Measurements from ENCODE around the gene BABAM2. TPM values are rescaled to one million over a fixed set of nuclear protein-coding genes. Genes with fewer than 3 reads are reported as not detected.

Gene BABAM2
- total and polyA plus RNA-seq, 3 experiments from 2014 or later, result 59.4 to 66.7 (median 65.6) TPM

DNA sequence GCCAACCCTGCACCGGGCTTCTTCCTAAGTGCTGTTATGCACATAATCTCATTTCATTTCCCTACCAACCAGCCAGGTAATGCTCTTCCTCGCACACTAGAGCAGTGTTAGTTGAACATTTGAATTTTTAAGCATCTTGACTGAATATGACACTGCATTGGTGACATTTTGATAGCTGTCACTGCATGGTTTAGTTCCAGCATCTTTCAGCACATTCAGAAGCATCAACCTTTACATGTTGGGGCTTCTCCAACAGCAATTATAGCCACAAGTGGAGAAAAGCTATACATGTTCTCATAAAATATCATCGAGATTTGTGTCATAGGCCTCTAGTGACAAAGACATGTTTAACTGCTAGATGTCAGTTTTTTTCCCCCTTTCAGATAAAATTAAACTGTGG lies 272.0 kb downstream of the BABAM2 start:
- ChIA-PET CTCF (no interaction called here), POLR2A (no interaction called here)
- H3K27ac Mint-ChIP-seq, result no peak overlapping the region
- no peak overlapping the region for H3K4me3 ChIP-seq (ENCODE audit: low read length)
- no peaks in the 10 kb centered on the region for H3K9me3 ChIP-seq (ENCODE audit: low read length)
- no peaks in the 10 kb centered on the region for H3K4me1 Mint-ChIP-seq
- no peaks in the 10 kb centered on the region for H3K9me3 Mint-ChIP-seq
- H3K36me3 ChIP-seq (ENCODE audit: insufficient read depth, low read length), result no peaks in the 10 kb centered on the region
- no peak for DNase-seq
- H3K27me3 ChIP-seq (ENCODE audit: insufficient read depth, low read length, poor library complexity, severe bottlenecking), result no peaks in the 10 kb centered on the region
- H3K36me3 Mint-ChIP-seq, result peaks cover 0 to 11% (median 9%) of the 10 kb centered on the region in 3 donors
- H3K4me1 ChIP-seq (ENCODE audit: insufficient read depth, low read length), result no peaks in the 10 kb centered on the region
- H3K4me3 Mint-ChIP-seq, result no peak overlapping the region
- H3K27me3 Mint-ChIP-seq, result no peaks in the 10 kb centered on the region
- H3K27ac ChIP-seq (ENCODE audit: low read depth, low read length), result no peak overlapping the region

DNA sequence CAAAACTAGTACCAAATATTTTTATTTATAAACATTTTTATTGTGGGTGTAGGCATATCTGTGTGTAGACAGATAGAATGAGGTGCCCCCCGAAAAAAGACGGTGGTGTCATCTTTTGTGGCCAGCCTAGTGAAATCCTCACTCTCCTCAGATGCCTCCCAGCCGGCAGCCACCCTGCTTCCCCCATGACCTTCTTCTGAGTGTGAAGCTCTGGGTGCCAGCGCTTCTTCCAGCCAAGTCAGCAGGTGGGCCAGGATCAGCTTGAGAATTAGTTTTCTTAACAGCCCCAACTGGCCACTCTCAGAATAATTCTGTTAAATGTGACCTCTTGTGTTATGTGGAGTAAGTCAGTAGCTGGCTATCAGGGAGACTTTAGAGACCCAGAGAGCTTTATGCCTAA lies 272.5 kb downstream of the BABAM2 start:
- H3K36me3 Mint-ChIP-seq, result peaks cover 0 to 11% (median 9%) of the 10 kb centered on the region in 3 donors
- ChIA-PET POLR2A (no interaction called here), CTCF (no interaction called here)
- no peaks in the 10 kb centered on the region for H3K4me1 Mint-ChIP-seq
- peak overlapping the region in 2 of 8 donors; percentile 24 to 51 for H3K27ac Mint-ChIP-seq
- no peak overlapping the region for H3K4me3 Mint-ChIP-seq
- Histone ChIP-seq H3K27me3 (ENCODE audit: insufficient read depth, low read length, poor library complexity, severe bottlenecking) (no peaks in the 10 kb centered on the region), H3K4me3 (ENCODE audit: low read length) (no peak overlapping the region), H3K36me3 (ENCODE audit: insufficient read depth, low read length) (no peaks in the 10 kb centered on the region), H3K4me1 (ENCODE audit: insufficient read depth, low read length) (no peaks in the 10 kb centered on the region), H3K27ac (ENCODE audit: low read depth, low read length) (no peak overlapping the region), H3K9me3 (ENCODE audit: low read length) (no peaks in the 10 kb centered on the region)
- no peak for DNase-seq
- no peaks in the 10 kb centered on the region for H3K27me3 Mint-ChIP-seq
- H3K9me3 Mint-ChIP-seq, result no peaks in the 10 kb centered on the region

DNA sequence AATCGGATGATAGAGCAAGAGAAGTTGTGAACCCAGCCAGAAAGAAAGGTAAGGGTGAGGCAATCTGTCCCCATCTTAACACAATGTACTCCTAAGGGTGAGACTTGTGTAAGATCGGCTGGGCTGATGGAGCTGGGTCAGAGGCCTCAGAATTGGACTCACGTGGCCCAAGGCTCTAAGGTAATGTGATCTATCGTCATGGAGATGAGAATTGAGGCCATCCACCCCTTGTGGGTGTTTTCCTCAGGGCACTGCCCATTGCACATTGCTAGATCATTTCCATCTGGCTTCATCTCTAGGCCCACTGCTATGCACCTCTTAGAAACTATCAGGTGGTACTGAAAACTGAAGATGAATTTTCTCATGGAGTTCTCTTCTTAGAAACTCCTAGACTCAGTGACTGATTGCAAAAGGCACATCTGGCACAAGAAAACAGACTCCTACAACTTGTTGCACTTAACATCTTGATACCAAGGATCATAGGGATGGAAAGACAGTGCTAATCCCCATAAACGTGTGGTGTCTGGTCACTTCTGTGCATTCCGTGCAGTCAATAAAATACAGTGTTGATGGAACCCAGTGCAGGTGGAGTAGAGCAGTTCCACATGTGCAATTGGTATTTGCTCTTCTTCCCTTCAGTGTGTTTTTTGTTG lies 273.2 kb downstream of the BABAM2 start:
- ChIA-PET CTCF (no interaction called here), POLR2A (no interaction called here)
- H3K4me1 ChIP-seq (ENCODE audit: insufficient read depth, low read length), result no peaks in the 10 kb centered on the region
- H3K4me3 ChIP-seq (ENCODE audit: low read length), result no peak overlapping the region
- H3K27ac ChIP-seq (ENCODE audit: low read depth, low read length), result no peak overlapping the region
- Mint-ChIP-seq H3K4me1 (no peaks in the 10 kb centered on the region), H3K4me3 (no peak overlapping the region), H3K27me3 (no peaks in the 10 kb centered on the region), H3K27ac (peak overlapping the region in 1 of 8 donors; percentile 51), H3K9me3 (no peaks in the 10 kb centered on the region), H3K36me3 (peaks cover 0 to 9% (median 9%) of the 10 kb centered on the region in 3 donors)
- H3K9me3 ChIP-seq (ENCODE audit: low read length), result no peaks in the 10 kb centered on the region
- no peaks in the 10 kb centered on the region for H3K36me3 ChIP-seq (ENCODE audit: insufficient read depth, low read length)
- DNase-seq, result no peak
- H3K27me3 ChIP-seq (ENCODE audit: insufficient read depth, low read length, poor library complexity, severe bottlenecking), result no peaks in the 10 kb centered on the region

DNA sequence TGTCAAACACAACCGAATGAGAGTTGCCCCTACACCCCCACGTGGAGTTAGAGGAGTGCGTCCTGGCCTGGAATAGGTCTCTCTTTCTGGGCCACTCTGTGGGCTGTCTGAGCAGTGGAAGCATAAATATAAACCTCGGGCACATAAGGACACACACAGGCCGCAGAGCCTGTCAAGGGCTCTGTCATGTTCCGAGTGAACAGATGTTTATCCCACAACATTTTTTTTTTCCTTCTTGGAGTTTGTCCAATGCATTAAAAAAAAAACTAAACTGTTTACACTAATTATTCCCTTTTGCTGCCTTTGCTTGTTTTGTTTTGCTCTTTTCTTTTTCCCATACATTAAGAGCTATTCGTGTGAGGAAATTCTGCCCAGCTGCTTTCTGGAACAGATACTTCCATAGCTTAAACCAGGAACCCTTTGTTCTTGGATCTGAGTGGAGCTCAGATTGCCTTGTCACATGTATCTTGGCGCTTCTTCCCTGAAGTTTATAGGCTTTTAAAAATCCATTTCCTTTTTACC lies 273.8 kb downstream of the BABAM2 start:
- no peak overlapping the region for H3K27ac ChIP-seq (ENCODE audit: low read depth, low read length)
- Mint-ChIP-seq H3K9me3 (no peaks in the 10 kb centered on the region), H3K4me3 (no peak overlapping the region), H3K27ac (peak overlapping the region in 1 of 8 donors; percentile 11), H3K4me1 (no peaks in the 10 kb centered on the region), H3K36me3 (peaks cover 0 to 6% (median 5%) of the 10 kb centered on the region in 3 donors), H3K27me3 (no peaks in the 10 kb centered on the region)
- H3K27me3 ChIP-seq (ENCODE audit: insufficient read depth, low read length, poor library complexity, severe bottlenecking), result no peaks in the 10 kb centered on the region
- no peak overlapping the region for H3K4me3 ChIP-seq (ENCODE audit: low read length)
- CTCF ChIA-PET, result no interaction called here
- POLR2A ChIA-PET, result no interaction called here
- no peaks in the 10 kb centered on the region for H3K36me3 ChIP-seq (ENCODE audit: insufficient read depth, low read length)
- H3K4me1 ChIP-seq (ENCODE audit: insufficient read depth, low read length), result no peaks in the 10 kb centered on the region
- no peak for DNase-seq
- H3K9me3 ChIP-seq (ENCODE audit: low read length), result no peaks in the 10 kb centered on the region

DNA sequence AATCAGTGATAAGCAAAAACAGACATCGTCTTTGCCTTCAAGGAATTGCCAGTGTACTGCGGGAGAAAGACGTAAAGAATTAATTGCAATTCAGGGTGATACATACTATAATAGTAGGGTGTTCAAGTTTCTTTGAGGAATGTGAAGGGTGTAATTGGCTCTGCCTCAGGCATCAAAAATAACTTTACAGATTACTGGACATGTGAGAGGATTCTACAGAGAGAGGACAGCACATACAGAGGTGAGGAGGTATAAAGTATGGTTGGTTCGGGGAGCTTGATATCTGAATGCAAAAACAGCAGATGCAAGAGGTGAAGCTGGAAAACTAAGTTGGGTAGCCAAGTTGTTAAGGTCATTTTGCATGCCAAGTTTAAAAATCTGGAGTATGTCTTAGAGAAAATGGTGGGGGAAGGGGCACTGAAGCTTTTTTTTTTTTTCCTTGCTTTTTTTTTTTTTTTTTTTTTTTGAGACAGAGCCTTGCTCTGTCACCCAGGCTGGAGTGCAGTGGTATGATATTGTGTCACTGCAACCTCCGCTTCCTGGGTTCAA lies 274.6 kb downstream of the BABAM2 start:
- Histone ChIP-seq H3K27ac (ENCODE audit: low read depth, low read length) (no peak overlapping the region), H3K4me3 (ENCODE audit: low read length) (no peak overlapping the region), H3K4me1 (ENCODE audit: insufficient read depth, low read length) (no peaks in the 10 kb centered on the region), H3K27me3 (ENCODE audit: insufficient read depth, low read length, poor library complexity, severe bottlenecking) (no peaks in the 10 kb centered on the region), H3K36me3 (ENCODE audit: insufficient read depth, low read length) (no peaks in the 10 kb centered on the region), H3K9me3 (ENCODE audit: low read length) (no peaks in the 10 kb centered on the region)
- peaks cover 0 to 6% (median 5%) of the 10 kb centered on the region in 3 donors for H3K36me3 Mint-ChIP-seq
- ChIA-PET POLR2A (no interaction called here), CTCF (no interaction called here)
- no peaks in the 10 kb centered on the region for H3K9me3 Mint-ChIP-seq
- no peaks in the 10 kb centered on the region for H3K4me1 Mint-ChIP-seq
- H3K27ac Mint-ChIP-seq, result no peak overlapping the region
- H3K27me3 Mint-ChIP-seq, result no peaks in the 10 kb centered on the region
- DNase-seq, result no peak
- H3K4me3 Mint-ChIP-seq, result no peak overlapping the region

DNA sequence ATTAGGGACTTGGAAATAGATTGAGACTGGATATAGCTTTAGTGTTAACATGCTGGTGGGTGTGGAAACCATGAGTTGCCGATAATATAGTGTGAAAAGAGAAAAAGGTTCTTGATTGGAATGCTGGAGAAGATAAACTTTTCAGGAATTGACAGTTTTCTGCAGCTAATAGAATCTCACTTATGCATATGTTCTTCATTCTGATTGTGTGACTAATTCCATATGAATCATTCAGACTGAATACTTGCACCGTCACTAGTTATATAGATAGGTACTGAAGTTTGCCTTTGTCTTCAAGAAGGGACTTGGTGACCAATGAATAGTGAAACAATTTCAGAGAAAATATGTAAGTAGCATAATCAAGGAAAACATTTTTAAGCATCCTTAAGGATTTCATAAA lies 276.4 kb downstream of the BABAM2 start:
- no peaks in the 10 kb centered on the region for H3K4me1 Mint-ChIP-seq
- peaks cover 0 to 6% (median 5%) of the 10 kb centered on the region in 3 donors for H3K36me3 Mint-ChIP-seq
- no peaks in the 10 kb centered on the region for H3K9me3 Mint-ChIP-seq
- Histone ChIP-seq H3K4me1 (ENCODE audit: insufficient read depth, low read length) (no peaks in the 10 kb centered on the region), H3K9me3 (ENCODE audit: low read length) (no peaks in the 10 kb centered on the region), H3K27me3 (ENCODE audit: insufficient read depth, low read length, poor library complexity, severe bottlenecking) (no peaks in the 10 kb centered on the region), H3K36me3 (ENCODE audit: insufficient read depth, low read length) (no peaks in the 10 kb centered on the region), H3K27ac (ENCODE audit: low read depth, low read length) (no peak overlapping the region), H3K4me3 (ENCODE audit: low read length) (no peak overlapping the region)
- H3K4me3 Mint-ChIP-seq, result no peak overlapping the region
- ChIA-PET CTCF (no interaction called here), POLR2A (no interaction called here)
- no peak overlapping the region for H3K27ac Mint-ChIP-seq
- no peaks in the 10 kb centered on the region for H3K27me3 Mint-ChIP-seq
- DNase-seq, result no peak

DNA sequence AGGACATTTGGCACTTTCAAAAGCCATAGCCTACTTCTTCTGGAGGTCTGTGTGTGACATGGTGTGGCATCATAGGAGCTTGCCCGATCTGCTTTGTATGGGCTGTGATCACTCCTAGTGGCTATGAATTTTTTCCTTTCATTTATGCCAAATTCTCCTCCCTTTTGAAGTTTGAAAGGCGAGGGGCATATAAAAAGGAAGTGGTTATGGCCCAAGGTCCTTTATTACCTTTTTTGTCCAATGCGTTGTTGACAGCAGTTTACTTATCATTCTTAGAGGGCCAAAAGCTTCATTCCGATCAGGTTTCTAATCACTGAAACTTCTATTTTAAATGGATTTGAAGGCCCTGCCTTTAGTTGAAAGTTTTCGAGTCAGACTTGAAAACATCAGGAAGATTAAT lies 277.8 kb downstream of the BABAM2 start:
- Histone ChIP-seq H3K4me1 (ENCODE audit: insufficient read depth, low read length) (no peaks in the 10 kb centered on the region), H3K27me3 (ENCODE audit: insufficient read depth, low read length, poor library complexity, severe bottlenecking) (no peaks in the 10 kb centered on the region), H3K4me3 (ENCODE audit: low read length) (no peak overlapping the region), H3K9me3 (ENCODE audit: low read length) (no peaks in the 10 kb centered on the region), H3K36me3 (ENCODE audit: insufficient read depth, low read length) (no peaks in the 10 kb centered on the region), H3K27ac (ENCODE audit: low read depth, low read length) (no peak overlapping the region)
- Mint-ChIP-seq H3K9me3 (no peaks in the 10 kb centered on the region), H3K4me3 (no peak overlapping the region), H3K4me1 (no peaks in the 10 kb centered on the region), H3K27me3 (peaks cover 0 to 1% of the 10 kb centered on the region in 2 donors), H3K27ac (peak overlapping the region in 1 of 8 donors; percentile 59), H3K36me3 (peaks cover 0 to 5% (median 4%) of the 10 kb centered on the region in 3 donors)
- ChIA-PET POLR2A (no interaction called here), CTCF (no interaction called here)
- no peak for DNase-seq

DNA sequence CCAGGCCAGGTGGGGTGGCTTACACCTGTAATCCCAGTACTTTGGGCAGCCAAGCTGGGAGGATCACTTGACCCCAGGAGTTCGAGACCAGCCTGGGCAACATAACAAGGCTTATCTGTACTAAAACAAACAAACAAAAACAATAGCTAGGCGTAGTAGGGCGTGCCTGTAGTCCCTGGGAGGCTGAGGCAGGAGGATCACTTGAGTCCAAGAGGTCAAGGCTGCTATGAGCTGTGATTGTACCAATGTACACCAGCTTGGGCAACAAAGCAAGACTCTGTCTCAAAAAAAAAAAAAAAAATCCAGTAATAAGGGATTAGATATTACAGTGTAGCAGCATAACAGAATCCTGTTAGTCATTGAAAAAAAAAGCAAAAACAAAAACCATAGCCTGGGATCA lies 279.0 kb downstream of the BABAM2 start:
- no peaks in the 10 kb centered on the region for H3K9me3 ChIP-seq (ENCODE audit: low read length)
- peak overlapping the region in 1 of 8 donors; percentile 29 for H3K27ac Mint-ChIP-seq
- H3K27ac ChIP-seq (ENCODE audit: low read depth, low read length), result no peak overlapping the region
- no peak overlapping the region for H3K4me3 Mint-ChIP-seq
- CTCF ChIA-PET, result no interaction called here
- no peak overlapping the region for H3K4me3 ChIP-seq (ENCODE audit: low read length)
- no peak for DNase-seq
- peaks cover 0 to 1% of the 10 kb centered on the region in 2 donors for H3K27me3 Mint-ChIP-seq
- H3K36me3 ChIP-seq (ENCODE audit: insufficient read depth, low read length), result no peaks in the 10 kb centered on the region
- no peaks in the 10 kb centered on the region for H3K27me3 ChIP-seq (ENCODE audit: insufficient read depth, low read length, poor library complexity, severe bottlenecking)
- H3K4me1 ChIP-seq (ENCODE audit: insufficient read depth, low read length), result no peaks in the 10 kb centered on the region
- H3K9me3 Mint-ChIP-seq, result no peaks in the 10 kb centered on the region
- peaks cover 0 to 5% (median 3%) of the 10 kb centered on the region in 3 donors for H3K36me3 Mint-ChIP-seq
- POLR2A ChIA-PET, result no interaction called here
- H3K4me1 Mint-ChIP-seq, result no peaks in the 10 kb centered on the region

Measured in CD8-positive, alpha-beta memory T cell (primary cell).